Type B pancreatic cell (in vitro differentiated cells): Measurements from ENCODE around the gene CYSRT1. TPM values are rescaled to one million over a fixed set of nuclear protein-coding genes. Genes with fewer than 3 reads are reported as not detected.

Experiments used
- DNase-seq: peaks from one replicate; pipeline ENCODE4 v3.0.0; 2021; ENCODE audit warnings: mixed read lengths; ENCODE audit not compliant: unreplicated experiment; ENCODE audit errors: extremely low spot score
- H3K27ac Mint-ChIP-seq: 2 replicates; pipeline ENCODE4 v1.8.0; 2021; ENCODE audit warnings: mild to moderate bottlenecking, mixed read lengths
- H3K27me3 Mint-ChIP-seq: 2 replicates; pipeline ENCODE4 v1.8.0; 2021; ENCODE audit warnings: mixed read lengths
- H3K36me3 Mint-ChIP-seq: 2 replicates; pipeline ENCODE4 v1.8.0; 2021; ENCODE audit warnings: mixed read lengths
- H3K4me1 Mint-ChIP-seq: one replicate; pipeline ENCODE4 v1.8.0; 2021; ENCODE audit warnings: mixed read lengths; ENCODE audit not compliant: unreplicated experiment
- H3K4me3 Mint-ChIP-seq: 2 replicates; pipeline ENCODE4 v1.8.0; 2021; ENCODE audit warnings: mild to moderate bottlenecking, mixed read lengths
- H3K9me3 Mint-ChIP-seq: 2 replicates; pipeline ENCODE4 v1.8.0; 2021; ENCODE audit warnings: mixed read lengths
- total RNA-seq: library from RNA; stranded (reverse); gene quantifications from 2 replicates; pipeline ENCODE4 v1.2.1, GENCODE V29; 2021; ENCODE audit warnings: low replicate concordance
- TF ChIP-seq, protein P1 (sequence below): fragments of 200-600 bp; sonication (generic); conservative IDR thresholded peaks from 2 replicates; pipeline ENCODE4 v1.5.0; 2021; ENCODE audit warnings: antibody characterized with exemption, mild to moderate bottlenecking

CYSRT1 gene
- total RNA-seq, 1 donor from 2014 or later, result 1.5 TPM

- Mint-ChIP-seq H3K4me3 (no peak overlapping the region), H3K4me1 (no peaks in the 10 kb centered on the region), H3K27me3 (peaks cover 5% of the 10 kb centered on the region), H3K27ac (no peak overlapping the region), H3K9me3 (no peaks in the 10 kb centered on the region), H3K36me3 (no peaks in the 10 kb centered on the region)
- TF ChIP-seq, protein P1, sequence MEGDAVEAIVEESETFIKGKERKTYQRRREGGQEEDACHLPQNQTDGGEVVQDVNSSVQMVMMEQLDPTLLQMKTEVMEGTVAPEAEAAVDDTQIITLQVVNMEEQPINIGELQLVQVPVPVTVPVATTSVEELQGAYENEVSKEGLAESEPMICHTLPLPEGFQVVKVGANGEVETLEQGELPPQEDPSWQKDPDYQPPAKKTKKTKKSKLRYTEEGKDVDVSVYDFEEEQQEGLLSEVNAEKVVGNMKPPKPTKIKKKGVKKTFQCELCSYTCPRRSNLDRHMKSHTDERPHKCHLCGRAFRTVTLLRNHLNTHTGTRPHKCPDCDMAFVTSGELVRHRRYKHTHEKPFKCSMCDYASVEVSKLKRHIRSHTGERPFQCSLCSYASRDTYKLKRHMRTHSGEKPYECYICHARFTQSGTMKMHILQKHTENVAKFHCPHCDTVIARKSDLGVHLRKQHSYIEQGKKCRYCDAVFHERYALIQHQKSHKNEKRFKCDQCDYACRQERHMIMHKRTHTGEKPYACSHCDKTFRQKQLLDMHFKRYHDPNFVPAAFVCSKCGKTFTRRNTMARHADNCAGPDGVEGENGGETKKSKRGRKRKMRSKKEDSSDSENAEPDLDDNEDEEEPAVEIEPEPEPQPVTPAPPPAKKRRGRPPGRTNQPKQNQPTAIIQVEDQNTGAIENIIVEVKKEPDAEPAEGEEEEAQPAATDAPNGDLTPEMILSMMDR, result no peak
- DNase-seq, result no peak
Observed at GRCh38 chr9:137178939-137179630, 45.9 kb upstream of the CYSRT1 start.

GRCh38 chr9:137179761-137180160 is 45.2 kb upstream of the CYSRT1 start:
- no peaks in the 10 kb centered on the region for H3K9me3 Mint-ChIP-seq
- no peaks in the 10 kb centered on the region for H3K36me3 Mint-ChIP-seq
- H3K4me1 Mint-ChIP-seq, result no peaks in the 10 kb centered on the region
- peaks cover 5% of the 10 kb centered on the region for H3K27me3 Mint-ChIP-seq
- H3K4me3 Mint-ChIP-seq, result no peak overlapping the region
- no peak for DNase-seq
- no peak overlapping the region for H3K27ac Mint-ChIP-seq
- TF ChIP-seq, protein P1, result no peak

DNA sequence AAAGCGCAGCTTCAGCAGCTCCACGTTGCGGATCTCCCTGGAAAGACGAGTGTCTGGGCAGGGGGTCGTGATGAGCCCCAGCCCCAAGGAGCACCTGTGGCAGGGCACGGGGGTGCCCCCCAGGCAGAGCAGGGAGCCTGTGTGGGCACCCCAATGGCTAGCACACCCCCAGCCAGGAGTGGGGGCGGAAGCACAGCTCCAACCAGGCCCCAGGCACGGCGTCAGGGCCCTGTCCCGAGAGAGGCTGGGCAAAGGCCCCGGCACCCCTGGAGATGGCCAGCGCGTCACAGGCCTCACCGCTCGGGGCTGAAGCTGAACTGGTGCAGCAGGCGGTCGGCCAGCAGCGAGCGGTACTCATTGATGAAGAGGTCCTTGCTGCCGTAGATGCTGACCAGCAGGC is 44.5 kb upstream of the CYSRT1 start:
- TF ChIP-seq, protein P1, result no peak
- Mint-ChIP-seq H3K27ac (no peak overlapping the region), H3K4me3 (no peak overlapping the region), H3K4me1 (no peaks in the 10 kb centered on the region), H3K36me3 (no peaks in the 10 kb centered on the region), H3K9me3 (no peaks in the 10 kb centered on the region), H3K27me3 (peaks cover 5% of the 10 kb centered on the region)
- no peak for DNase-seq

DNA sequence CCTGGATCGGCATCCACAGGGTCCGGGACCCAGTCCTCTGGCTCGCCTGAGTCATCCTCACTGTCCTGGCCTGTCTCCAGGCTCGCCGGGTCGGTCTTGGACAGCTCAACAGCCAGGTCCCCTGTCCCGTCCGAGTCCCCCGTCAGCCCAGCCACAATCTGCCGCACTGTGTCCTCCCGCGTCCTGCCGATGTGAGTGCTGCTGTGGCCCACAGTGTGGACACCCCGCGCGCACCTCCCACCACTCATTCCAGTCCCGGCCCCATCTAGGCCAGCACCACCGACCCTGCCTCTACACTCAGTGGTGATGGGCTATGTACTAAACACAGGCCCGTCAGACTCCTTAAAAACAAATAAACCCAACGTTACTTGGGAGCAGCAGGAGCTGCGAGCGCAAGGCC is 43.3 kb upstream of the CYSRT1 start:
- Mint-ChIP-seq H3K4me3 (no peak overlapping the region), H3K9me3 (no peaks in the 10 kb centered on the region), H3K36me3 (no peaks in the 10 kb centered on the region), H3K27ac (no peak overlapping the region), H3K4me1 (peaks cover 1% of the 10 kb centered on the region), H3K27me3 (no peaks in the 10 kb centered on the region)
- no peak for DNase-seq
- TF ChIP-seq, protein P1, result no peak

GRCh38 chr9:137182836-137183235 is 42.1 kb upstream of the CYSRT1 start:
- H3K9me3 Mint-ChIP-seq, result no peaks in the 10 kb centered on the region
- DNase-seq, result no peak
- no peak overlapping the region for H3K27ac Mint-ChIP-seq
- peaks cover 5% of the 10 kb centered on the region for H3K4me1 Mint-ChIP-seq
- H3K4me3 Mint-ChIP-seq, result no peak overlapping the region
- TF ChIP-seq, protein P1, result no peak
- H3K36me3 Mint-ChIP-seq, result no peaks in the 10 kb centered on the region
- H3K27me3 Mint-ChIP-seq, result no peaks in the 10 kb centered on the region
